ENCODE results near the gene LINGO3.
"Not testable (repeated sequence)": the region's sequence is repeated elsewhere in the genome, so short reads cannot be mapped to it uniquely, and the experiment has no call there.

The LINGO3 gene, protein sequence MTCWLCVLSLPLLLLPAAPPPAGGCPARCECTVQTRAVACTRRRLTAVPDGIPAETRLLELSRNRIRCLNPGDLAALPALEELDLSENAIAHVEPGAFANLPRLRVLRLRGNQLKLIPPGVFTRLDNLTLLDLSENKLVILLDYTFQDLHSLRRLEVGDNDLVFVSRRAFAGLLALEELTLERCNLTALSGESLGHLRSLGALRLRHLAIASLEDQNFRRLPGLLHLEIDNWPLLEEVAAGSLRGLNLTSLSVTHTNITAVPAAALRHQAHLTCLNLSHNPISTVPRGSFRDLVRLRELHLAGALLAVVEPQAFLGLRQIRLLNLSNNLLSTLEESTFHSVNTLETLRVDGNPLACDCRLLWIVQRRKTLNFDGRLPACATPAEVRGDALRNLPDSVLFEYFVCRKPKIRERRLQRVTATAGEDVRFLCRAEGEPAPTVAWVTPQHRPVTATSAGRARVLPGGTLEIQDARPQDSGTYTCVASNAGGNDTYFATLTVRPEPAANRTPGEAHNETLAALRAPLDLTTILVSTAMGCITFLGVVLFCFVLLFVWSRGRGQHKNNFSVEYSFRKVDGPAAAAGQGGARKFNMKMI

DNA sequence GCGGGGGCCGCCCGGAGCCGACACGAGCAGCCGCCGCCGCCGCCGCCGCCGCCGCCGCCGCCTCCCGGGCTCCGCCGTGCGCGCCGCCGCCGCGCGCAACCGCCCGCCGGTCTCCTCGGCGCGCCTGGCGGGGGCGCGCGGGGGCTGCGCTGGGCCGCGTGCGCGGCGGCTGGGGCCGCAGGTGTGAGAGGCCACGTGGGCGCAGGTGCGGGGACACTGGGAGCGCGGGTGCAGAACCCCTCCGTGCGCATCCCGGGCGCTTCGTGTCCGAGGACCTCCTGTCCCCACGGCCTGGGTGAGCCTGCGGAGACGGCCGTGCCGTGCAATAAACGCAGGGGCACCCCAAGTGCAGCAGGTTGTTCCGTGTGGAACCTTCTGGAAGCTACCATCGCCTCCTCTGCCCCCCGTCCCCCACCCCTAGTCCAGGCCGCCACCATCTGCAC lies at the start of gene LINGO3:
Gene LINGO3 (minus strand): TSS at position 41 of the 443 bp plus-strand sequence. CDS start 16,378 bp downstream, outside the sequence.
- DNase-seq: no peak

DNA sequence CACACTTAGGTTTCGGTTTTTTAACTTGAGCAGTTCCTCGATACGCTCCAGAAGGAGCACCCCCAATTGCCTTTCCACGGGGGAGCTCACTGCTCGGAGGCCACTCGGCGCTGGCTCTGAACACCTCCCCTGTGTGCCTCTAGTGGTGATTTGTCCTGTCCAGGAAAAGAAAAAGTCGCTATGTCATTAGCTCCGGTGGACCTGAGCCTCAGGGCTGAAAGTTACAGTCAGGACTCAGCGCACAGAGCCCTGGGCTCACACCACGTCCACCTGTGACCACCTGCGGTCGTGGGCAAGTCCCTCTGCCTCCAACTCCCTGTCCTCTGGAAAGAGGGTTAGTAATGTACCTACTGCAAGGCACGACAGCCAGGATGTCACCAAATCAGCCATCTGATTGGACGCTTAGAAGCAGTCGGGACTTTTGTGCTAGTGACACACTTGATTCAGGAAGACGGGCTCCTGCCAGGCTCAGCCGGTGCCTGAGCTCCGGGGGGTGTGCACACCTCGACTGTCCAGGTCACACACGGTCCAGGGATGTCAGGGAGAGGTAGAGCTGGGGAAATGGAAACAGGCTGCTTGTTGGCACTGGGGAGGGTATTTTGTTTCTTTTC lies 48.2 kb upstream of the LINGO3 start:
- DNase-seq: no peak

DNA sequence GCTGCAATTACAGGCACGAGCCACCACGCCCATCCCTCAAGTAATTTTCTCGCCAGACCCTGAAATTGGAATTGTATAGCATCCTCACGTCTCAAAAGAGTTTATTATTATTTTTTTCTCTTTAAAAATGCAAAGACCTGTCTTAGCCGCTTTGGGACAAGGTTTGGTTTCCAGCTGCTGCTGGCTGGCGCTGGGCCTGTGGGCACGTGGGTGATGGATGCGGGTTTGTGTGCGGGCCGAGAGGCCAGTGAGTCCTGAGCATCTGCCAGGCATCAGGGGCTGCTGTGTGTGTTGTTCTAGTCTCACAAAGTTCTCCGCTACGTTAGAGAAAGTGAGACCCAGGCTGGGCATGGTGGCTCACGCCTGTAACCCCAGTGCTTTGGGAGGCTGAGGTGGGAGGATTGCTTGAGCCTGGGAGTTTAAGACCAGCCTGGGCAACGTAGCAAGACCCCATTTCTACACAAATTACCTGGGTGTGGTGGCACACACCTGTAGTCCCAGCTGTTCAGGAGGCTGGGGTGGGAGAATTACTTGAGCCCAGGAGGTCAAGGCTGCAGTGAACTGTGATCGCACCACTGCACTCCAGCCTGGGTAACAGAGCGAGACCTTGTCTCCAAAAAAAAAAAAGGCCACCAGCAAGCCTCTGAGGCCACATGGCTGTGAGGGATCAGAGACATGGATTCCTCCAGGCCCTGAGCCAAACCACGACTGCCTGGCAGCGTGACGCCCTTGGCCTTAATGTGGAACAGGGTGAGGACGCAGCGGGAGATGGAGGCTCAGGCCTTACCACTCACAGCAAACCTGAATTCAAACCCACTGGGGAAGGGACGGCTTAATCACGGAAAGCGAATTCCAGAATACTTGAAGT lies 47.4 kb upstream of the LINGO3 start:
- no peak for DNase-seq

DNA sequence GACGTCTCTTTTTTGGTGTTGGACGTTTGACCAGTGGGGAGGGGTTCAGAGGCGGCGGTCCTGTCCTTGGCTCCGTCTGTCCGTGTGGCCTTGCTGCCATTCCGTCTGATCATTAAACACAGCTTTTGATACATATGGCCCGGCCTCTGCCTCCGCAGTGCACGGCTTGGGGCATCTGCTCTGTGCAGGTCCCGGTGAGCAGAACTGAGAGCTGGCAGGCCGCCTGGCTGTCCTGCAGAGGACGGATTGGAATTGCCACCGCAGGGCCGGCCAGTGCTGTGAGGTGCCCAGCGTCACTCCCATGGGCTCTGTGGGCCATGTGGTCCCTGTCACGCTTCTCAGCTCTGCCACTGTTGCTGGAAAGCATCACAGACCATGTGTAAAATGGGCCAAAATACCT lies 46.7 kb upstream of the LINGO3 start:
- no peak for DNase-seq

DNA sequence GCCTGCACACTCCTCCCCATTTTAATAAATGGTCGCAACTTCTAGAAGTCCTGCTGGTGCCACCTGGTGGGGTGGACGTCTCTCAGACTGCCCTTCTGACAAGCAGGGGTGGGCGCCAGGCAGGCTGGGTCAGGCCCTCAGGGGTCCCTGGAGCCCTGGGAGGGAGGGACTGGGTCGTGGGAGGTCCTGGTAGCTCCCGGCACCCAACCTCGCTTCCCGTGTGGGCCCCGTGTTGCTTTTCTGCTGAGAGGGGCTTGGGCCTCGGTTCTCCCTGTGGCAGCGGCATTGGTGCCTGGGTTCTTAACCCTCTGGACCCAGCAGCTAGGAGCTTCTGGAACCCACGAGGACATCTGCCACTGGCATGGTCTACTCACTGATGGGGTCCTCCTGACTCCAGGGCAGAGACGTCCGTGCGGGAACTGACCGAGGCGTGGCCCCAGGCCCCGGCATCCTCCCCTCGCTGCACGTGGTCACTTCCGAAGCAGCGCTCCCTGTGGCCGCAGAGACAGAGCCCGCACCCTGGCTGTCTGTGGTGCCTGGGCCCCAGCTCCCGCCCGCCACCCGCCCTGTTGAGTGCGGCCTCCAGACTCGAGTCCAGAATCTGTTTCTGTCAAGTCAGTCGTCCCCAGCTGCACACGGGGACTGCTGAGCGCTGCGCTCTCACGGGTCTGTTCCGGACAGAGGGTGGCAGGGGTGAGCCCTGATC lies 46.1 kb upstream of the LINGO3 start:
- no peak for DNase-seq

DNA sequence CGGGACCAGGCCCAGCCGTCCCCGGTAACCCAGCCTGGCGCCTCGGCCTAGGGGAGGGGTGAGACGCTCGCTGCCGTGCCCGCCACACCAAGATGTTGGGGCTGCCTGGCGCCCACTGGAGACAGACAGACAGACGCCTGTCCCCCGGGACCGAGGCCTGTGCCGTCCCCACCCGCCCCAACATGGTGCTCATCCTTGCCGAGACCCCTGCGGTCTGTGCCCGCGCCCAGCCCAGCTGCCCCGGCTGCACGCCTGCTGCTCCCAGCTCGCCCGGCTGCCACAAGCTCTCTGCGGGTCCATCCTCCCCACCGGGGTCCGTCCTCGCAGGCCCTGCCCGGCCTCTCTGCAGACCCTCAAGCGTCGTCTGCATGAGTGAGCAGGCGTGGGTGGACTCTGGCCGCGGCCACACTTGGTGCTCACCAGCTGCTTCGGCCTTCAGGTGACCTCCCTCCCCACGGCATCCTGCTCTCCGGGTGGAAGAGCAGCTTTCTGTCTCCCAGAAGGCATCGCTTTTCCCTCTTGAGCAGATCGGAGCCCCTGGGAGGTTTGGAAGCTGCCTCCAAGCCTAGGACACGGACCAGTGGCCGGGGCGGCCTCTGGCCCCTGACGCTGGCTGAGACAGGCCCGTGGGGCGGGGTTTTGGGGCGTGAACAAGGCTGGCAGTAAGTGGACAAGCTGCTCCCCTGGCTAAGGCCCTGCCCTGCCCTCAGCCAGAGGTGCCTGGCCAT lies 45.4 kb upstream of the LINGO3 start:
- DNase-seq: no peak

DNA sequence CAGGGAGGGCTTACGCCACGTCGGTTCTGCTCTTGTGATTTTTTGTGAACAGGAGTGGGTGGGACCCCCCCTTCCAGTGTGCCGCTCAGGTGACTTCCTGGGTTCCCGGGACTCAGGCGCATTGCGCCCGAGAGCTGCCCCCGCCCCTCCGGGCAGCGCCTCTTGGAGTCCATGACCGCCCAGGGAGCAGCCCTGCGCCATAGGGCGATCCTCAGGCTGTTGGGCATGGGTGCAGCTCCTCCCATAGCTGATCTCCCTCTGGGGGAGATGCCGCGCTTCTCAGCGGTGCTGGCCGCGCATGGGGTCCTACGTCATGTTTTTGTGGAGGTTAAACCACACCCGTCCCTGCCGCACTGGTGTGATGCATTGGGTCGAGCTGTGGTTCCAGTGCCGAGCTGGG lies 44.2 kb upstream of the LINGO3 start:
- no peak for DNase-seq

DNA sequence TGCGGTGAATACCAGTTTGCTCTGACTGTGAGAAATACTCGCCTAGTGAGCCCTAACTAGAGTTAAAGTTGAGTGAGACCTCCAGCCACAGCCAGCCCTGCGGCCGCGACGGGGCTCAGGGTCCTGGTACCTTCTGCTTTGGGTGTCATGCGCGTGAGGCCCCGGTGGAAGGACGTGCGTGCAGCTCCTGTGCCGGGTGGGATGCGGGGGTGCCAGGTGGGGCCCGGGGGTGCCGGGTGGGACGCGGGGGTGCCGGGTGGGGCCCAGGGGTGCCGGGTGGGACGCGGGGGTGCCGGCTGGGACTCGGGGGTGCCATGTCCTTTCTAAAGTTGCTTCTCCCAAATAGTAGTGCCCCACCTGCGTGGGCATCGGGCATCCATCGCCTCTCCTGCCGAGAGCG lies 43.6 kb upstream of the LINGO3 start:
- DNase-seq: no peak

DNA sequence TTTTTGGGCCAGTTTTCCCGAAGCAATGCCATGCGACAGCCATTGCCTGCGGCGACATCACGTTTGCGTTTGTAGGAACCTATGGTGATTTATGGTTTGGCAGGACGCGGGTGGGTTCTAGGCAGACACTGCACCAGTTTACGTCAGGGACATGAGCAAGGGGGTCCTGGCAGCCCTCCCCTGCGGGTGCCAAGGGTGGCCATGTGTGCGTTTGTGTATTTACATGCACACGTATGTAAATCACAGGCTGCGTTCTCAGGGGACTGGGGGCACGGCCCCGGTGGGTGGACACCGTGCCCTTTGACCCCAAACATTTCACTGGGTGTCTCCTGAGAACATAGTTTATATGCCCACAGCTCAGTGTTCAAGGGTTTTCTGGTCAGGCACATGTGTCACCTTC lies 42.7 kb upstream of the LINGO3 start:
- DNase-seq: no peak

DNA sequence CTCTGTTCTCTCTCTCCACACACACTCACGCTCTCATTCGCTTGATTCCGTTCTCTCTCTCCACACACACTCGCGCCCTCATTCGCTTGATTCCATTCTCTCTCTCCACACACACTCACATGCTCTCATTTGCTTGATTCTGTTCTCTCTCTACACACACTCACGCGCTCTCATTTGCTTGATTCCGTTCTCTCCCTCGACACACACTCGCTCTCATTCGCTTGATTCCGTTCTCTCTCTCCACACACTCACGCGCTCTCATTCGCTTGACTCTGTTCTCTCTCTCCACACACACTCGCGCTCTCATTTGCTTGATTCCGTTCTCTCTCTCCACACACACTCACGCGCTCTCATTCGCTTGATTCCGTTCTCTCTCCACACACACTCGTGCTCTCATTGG lies 41.9 kb upstream of the LINGO3 start:
- not testable (repeated sequence) for DNase-seq

DNA sequence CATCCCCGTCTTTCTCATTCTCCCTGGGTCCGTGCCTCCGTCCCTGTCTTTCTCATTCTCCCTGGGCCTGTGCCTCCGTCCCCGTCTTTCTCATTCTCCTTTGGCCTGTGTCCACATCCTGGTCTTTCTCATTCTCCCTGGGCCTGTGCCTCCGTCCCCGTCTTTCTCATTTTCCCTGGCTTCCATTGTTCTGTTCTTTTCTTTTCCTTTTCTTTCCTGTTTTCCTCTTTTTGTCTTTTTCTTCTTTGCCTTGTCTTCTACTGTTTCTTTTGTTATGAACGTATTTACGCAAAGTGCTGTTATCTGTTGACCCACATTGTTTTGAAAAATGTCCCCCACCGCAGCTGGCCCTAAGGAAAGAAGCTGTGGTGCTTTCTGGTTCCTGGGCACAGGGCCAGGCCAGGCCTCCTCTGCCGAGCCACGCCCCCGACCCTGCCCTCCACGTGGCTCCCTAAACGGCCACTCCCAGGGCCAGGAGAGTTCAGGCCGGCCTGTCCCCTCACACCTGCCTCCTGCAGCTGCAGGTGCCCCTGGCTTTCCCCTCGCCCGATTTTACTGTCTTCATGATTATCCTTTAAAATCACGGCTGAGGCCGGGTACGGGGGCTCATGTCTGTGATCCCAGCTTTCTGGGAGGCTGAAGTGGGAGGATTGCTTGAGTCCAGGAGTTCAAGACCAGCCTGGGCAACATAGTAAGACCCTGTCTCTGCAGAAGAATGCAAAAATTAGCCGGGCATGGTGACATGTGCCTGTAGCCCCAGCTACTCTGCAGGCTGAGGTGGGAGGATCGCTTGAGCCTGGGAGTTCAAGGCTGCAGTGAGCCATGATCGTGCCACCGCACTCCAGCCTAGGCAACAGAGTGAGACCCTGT lies 38.1 kb upstream of the LINGO3 start:
- DNase-seq: peak; percentile 11

DNA sequence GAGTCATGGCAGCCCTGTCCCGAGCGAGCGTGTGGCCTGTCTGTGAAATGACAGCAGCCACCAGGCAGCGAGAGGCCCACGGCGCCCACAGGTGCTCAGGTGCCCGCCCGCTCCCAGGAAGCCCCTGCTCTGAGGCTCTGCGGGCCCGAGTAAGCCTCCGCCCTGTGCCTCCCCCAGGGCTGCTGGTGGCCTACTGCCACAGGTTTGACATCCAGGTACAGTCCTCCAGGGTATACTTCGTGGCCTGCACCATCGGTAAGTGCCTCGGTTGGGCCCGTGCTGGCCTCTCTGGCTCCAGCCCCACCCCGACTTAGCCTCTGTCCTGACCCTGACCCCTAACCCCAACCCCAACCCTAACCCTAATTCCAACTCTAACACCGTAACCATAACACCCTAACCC lies 37.1 kb upstream of the LINGO3 start:
- DNase-seq: no peak

DNA sequence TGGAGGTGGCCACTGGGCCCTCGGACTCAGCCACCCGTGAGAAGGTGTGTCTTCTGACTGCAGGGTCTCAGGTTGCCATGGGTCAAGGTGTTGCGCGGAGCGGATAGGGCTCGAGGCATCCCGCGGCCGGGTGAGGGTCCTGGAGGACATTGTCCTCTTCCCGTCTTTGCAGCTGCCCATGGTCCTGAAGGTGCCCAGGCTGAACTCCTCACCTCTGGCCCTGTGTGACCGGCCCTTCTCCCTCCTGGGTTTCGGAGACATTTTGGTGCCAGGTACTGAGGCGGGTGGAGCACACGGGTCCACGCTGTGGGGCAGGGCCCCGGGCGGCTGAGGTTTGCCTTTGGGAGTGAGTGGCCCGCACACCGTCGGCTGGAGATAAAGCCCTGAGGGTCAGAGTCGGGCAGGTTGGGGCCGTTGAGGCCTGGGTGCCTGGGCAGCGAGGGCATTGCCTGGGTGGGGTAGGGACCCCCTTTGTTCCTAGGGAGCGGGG lies 36.5 kb upstream of the LINGO3 start:
- no peak for DNase-seq

DNA sequence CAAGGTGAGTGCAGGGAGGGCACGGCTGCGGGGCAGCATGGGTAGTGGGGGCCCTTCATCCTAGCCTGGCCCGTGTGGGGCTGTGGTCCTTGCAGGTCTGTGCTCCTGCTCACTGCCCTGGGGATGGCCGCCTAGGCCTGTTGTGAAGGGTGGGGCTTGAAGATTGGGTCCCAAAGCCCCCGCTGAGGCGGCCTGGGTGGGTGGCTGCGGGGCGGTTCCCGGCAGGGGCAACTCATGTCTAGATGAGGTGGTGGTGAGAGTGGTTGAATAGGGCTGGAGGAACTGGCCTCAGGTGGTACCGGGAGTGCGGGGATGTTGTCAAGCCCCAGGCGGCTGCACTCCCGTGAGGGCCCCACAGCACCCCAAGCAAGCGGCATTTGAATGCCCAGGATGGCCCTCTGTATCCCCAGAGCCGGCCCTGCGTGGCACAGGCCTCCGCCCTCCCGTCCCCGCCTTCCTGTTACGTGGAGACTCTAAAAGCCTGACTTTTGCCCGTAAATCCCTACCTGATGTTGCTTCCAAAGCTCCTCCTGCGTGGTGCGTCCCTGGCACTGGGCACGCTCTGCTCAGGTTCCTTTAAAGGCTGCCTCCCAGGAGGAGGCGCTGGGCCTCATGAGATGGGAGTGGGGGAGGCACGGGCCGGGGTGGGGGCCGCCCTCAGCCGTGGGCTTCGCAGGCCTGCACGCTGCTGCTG lies 35.5 kb upstream of the LINGO3 start:
- DNase-seq: no peak

DNA sequence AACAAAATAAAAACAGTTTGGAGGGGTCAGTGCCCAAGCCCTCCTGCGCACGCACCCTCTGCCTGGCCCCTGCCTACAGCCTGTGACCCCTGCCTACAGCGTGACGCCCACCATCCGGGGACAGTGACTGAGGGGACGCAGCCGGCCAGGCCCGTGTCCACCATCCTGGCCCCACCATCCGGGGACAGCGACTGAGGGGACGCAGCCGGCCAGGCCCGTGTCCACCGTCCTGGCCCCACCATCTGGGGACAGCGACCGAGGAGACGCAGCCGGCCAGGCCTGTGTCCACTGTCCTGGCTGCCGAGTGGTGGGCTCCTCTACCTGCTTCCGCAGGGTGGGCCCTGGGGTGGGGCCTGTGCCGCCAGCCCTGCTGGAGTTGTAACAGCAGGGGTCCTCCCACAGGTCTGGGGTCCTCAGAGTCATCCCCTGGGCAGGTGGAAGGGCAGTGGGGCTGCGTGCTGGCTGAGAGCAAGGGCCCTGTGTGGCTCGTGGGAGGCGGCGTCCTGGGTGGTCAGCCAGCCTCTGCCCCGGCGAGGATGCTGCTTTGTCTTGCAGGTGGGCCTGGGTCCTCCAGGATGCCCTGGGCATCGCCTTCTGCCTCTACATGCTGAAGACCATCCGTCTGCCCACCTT lies 34.8 kb upstream of the LINGO3 start:
- no peak for DNase-seq

DNA sequence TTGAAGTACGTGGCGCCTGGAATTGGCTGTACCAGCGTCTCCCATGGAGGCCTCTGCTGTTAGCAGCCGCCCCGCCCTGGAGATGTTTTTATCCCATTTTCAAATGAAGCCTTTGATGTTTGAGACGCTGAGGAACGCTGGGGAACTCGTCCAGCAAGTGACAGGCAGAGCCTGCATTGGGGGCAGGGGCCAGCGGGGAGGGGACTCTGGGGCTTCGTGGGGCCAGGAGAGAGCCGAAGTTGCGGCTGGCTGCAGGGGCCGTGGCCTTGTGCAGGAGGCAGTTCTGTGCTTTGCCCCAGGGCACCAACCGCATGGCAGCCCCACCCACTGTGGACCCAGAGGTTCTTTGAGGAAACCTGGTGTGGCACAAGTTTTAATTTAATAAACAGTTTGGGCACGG lies 34.0 kb upstream of the LINGO3 start:
- DNase-seq: no peak

DNA sequence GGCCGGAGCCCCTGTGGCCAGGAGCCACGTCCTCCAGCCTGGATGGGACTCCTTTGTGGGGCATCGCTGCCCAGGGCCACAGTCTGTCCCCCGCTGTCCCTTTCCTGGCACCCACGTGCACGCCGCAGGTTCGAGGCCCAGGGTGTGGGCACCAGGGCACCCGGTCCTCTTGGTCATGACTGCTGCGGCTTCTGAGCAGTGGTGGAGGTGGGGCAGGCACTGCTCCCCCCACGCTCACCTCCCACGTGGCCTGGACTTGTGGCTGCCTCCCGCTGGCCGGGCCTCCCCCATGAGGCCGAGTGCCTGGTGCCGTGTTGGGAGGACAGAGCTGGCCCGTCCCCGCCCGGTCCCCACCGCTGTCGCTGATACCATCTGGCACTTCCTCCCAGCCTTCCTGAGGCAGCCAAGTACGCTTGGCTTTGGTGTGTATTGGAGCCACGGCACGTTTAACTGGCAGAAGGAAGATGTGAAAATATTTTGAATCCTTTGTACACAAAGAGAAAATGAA lies 33.3 kb upstream of the LINGO3 start:
- DNase-seq: no peak

DNA sequence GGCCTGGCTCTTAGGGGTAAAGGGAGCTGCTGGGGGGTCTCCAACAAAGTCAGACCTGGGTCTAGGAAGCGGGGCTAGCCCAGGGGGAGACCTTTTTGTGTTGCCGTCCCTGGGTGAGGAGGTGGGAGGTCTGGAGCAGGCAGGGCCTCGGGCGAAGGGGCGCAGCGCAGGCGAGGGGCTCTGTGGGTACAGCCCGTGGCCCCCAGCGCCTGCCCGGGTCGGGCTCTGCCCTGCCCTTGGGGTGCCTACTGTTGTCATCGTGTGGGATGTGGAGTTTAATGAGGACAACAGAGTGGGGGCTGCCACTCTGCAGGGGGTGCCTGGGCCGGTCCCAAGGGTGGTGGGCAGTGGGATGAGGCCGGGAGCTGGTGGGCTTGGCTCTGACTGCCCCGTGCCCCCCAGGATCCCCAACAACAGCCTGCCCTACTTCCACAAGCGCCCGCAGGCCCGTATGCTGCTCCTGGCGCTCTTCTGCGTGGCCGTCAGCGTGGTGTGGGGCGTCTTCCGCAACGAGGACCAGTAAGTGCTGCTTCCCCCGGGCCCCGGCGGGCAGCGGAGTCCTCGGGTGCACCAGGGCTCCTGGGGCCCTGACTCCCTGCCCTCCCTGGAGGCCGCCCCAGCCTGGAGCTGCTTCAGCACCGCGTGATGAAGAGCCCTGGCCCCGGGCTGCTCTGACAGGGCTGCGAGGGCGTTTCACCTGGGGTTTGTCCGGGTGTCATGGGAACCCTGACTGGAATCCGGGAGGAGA lies 32.7 kb upstream of the LINGO3 start:
- no peak for DNase-seq

Measured in NCI-H226 (cell line).